WTC11 (cell line): ENCODE data around the gene F2RL3. TPM values are rescaled to one million over a fixed set of nuclear protein-coding genes. Genes with fewer than 3 reads are reported as not detected.

Experiments used
- ATAC-seq: fragments of 200-7000 bp; cut with Tn5 transposase; 2 replicates; pipeline ENCODE4 v1.10.0; 2021; ENCODE audit warnings: mild to moderate bottlenecking, moderate library complexity
- CTCF ChIA-PET: fragments of 300-600 bp; sonication (Branson Sonifier 250); formaldehyde crosslinking; loops from one replicate; lab custom pipeline; 2021; ENCODE audit warnings: antibody characterized with exemption; lab: Charles Lee
- POLR2A ChIA-PET: fragments of 350-600 bp; sonication (Branson Sonifier 250); formaldehyde crosslinking; loops from one replicate; lab custom pipeline; 2021; ENCODE audit warnings: antibody characterized with exemption; lab: Charles Lee
- DNase-seq: peaks from one replicate; pipeline ENCODE4 v3.0.0; 2021; ENCODE audit warnings: low spot score
- H3K27ac Mint-ChIP-seq: 2 replicates; pipeline ENCODE4 v1.8.0; 2021; ENCODE audit warnings: mixed read lengths
- H3K27me3 Mint-ChIP-seq: 2 replicates; pipeline ENCODE4 v1.8.0; 2021; ENCODE audit warnings: low read depth, mild to moderate bottlenecking, moderate library complexity, mixed read lengths
- H3K36me3 Mint-ChIP-seq: 2 replicates; pipeline ENCODE4 v1.8.0; 2021; ENCODE audit warnings: mixed read lengths
- H3K4me1 Mint-ChIP-seq: 2 replicates; pipeline ENCODE4 v1.8.0; 2022; ENCODE audit warnings: mixed read lengths
- H3K4me3 Mint-ChIP-seq: 2 replicates; pipeline ENCODE4 v1.8.0; 2021; ENCODE audit warnings: mild to moderate bottlenecking, moderate library complexity, mixed read lengths
- H3K9me3 Mint-ChIP-seq: 2 replicates; pipeline ENCODE4 v1.8.0; 2021; ENCODE audit warnings: mixed read lengths
- CDX4 ChIP-seq: fragments of 250-450 bp; sonication (Bioruptor Pico); IDR thresholded peaks from 2 replicates; pipeline ENCODE4 v1.9.0; 2021; ENCODE audit warnings: moderate library complexity, mild to moderate bottlenecking, inconsistent platforms, borderline replicate concordance
- ELF4 ChIP-seq: sonication (generic); formaldehyde crosslinking; IDR thresholded peaks from 2 replicates; pipeline ENCODE4 v1.8.1; 2022; ENCODE audit warnings: low read depth, mild to moderate bottlenecking, moderate library complexity, missing genetic modification reagents
- EMX1 ChIP-seq: fragments of 250-450 bp; sonication (Bioruptor Pico); IDR thresholded peaks from 2 replicates; pipeline ENCODE4 v1.8.0; 2021; ENCODE audit warnings: mild to moderate bottlenecking
- FOXK1 ChIP-seq: sonication (generic); formaldehyde crosslinking; IDR thresholded peaks from 2 replicates; pipeline ENCODE4 v1.8.0; 2022; ENCODE audit warnings: mild to moderate bottlenecking, moderate library complexity, missing genetic modification reagents
- GABPB1 ChIP-seq: sonication (generic); formaldehyde crosslinking; IDR thresholded peaks from 2 replicates; pipeline ENCODE4 v1.8.1; 2023; ENCODE audit warnings: mild to moderate bottlenecking, missing genetic modification reagents
- HMGA2 ChIP-seq: fragments of 250-450 bp; sonication (Bioruptor Pico); IDR thresholded peaks from 2 replicates; pipeline ENCODE4 v1.4.0; 2021; ENCODE audit warnings: mild to moderate bottlenecking, moderate library complexity
- NFE2L1 ChIP-seq: sonication (generic); formaldehyde crosslinking; IDR thresholded peaks from 2 replicates; pipeline ENCODE4 v1.8.1; 2023; ENCODE audit warnings: missing genetic modification reagents
- OVOL2 ChIP-seq: fragments of 250-450 bp; sonication (Bioruptor Pico); IDR thresholded peaks from 2 replicates; pipeline ENCODE4 v1.9.0; 2021; ENCODE audit warnings: mild to moderate bottlenecking, borderline replicate concordance
- ZMAT4 ChIP-seq: fragments of 250-450 bp; sonication (Bioruptor Pico); IDR thresholded peaks from 2 replicates; pipeline ENCODE4 v1.9.0; 2021; ENCODE audit warnings: mild to moderate bottlenecking
- ZNF281 ChIP-seq: sonication (generic); formaldehyde crosslinking; IDR thresholded peaks from 2 replicates; pipeline ENCODE4 v1.8.0; 2023; ENCODE audit warnings: mild to moderate bottlenecking, missing genetic modification reagents
- ZNF416 ChIP-seq: fragments of 250-450 bp; sonication (Bioruptor Pico); IDR thresholded peaks from 2 replicates; pipeline ENCODE4 v1.9.0; 2021; ENCODE audit warnings: mild to moderate bottlenecking, inconsistent platforms
- ZNF423 ChIP-seq: fragments of 250-450 bp; sonication (Bioruptor Pico); IDR thresholded peaks from 2 replicates; pipeline ENCODE4 v2.1.2; 2022; ENCODE audit warnings: mild to moderate bottlenecking, moderate library complexity
- ZNF512 ChIP-seq: sonication (generic); formaldehyde crosslinking; IDR thresholded peaks from 2 replicates; pipeline ENCODE4 v1.8.1; 2022; ENCODE audit warnings: missing genetic modification reagents, borderline replicate concordance
- total RNA-seq: library from RNA; stranded (reverse); gene quantifications from 3 replicates; pipeline ENCODE4 v1.2.3, GENCODE V29; 2021
- TF ChIP-seq, protein P1 (sequence below): sonication (generic); formaldehyde crosslinking; IDR thresholded peaks from 2 replicates; pipeline ENCODE4 v1.8.1; 2022; ENCODE audit warnings: mild to moderate bottlenecking, moderate library complexity, missing genetic modification reagents
- TF ChIP-seq, protein P2 (sequence below): fragments of 250-450 bp; sonication (Bioruptor Pico); IDR thresholded peaks from 2 replicates; pipeline ENCODE4 v1.9.0; 2021; ENCODE audit warnings: mild to moderate bottlenecking
- TF ChIP-seq, protein P3 (sequence below): fragments of 250-450 bp; sonication (Bioruptor Pico); IDR thresholded peaks from 2 replicates; pipeline ENCODE4 v2.1.2; 2022; ENCODE audit warnings: mild to moderate bottlenecking, moderate library complexity

F2RL3 gene
- total RNA-seq, 1 experiment from 2014 or later = 0.11 TPM

GRCh38 chr19:16878181-16878965, 10.4 kb upstream of the F2RL3 start:
- ATAC-seq = no peak
- TF ChIP-seq, protein P1, sequence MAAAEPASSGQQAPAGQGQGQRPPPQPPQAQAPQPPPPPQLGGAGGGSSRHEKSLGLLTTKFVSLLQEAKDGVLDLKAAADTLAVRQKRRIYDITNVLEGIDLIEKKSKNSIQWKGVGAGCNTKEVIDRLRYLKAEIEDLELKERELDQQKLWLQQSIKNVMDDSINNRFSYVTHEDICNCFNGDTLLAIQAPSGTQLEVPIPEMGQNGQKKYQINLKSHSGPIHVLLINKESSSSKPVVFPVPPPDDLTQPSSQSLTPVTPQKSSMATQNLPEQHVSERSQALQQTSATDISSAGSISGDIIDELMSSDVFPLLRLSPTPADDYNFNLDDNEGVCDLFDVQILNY (CRISPR knock-in tag) = no peak
- TF ChIP-seq, protein P2, sequence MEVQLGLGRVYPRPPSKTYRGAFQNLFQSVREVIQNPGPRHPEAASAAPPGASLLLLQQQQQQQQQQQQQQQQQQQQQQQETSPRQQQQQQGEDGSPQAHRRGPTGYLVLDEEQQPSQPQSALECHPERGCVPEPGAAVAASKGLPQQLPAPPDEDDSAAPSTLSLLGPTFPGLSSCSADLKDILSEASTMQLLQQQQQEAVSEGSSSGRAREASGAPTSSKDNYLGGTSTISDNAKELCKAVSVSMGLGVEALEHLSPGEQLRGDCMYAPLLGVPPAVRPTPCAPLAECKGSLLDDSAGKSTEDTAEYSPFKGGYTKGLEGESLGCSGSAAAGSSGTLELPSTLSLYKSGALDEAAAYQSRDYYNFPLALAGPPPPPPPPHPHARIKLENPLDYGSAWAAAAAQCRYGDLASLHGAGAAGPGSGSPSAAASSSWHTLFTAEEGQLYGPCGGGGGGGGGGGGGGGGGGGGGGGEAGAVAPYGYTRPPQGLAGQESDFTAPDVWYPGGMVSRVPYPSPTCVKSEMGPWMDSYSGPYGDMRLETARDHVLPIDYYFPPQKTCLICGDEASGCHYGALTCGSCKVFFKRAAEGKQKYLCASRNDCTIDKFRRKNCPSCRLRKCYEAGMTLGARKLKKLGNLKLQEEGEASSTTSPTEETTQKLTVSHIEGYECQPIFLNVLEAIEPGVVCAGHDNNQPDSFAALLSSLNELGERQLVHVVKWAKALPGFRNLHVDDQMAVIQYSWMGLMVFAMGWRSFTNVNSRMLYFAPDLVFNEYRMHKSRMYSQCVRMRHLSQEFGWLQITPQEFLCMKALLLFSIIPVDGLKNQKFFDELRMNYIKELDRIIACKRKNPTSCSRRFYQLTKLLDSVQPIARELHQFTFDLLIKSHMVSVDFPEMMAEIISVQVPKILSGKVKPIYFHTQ = no peak
- TF ChIP-seq ELF4 = no peak
- TF ChIP-seq, all 79 proteins: peak for 0
- DNase-seq = no peak
- Mint-ChIP-seq H3K9me3 (peaks cover 33% of the 10 kb centered on the region), H3K36me3 (peaks cover 69% of the 10 kb centered on the region), H3K27me3 (peaks cover 7% of the 10 kb centered on the region), H3K4me1 (no peaks in the 10 kb centered on the region), H3K4me3 (no peak overlapping the region), H3K27ac (no peak overlapping the region)
- ChIA-PET CTCF (no interaction called here), POLR2A (no interaction called here)

GRCh38 chr19:16880884-16881554, 7.8 kb upstream of the F2RL3 start:
- Mint-ChIP-seq H3K9me3 (peaks cover 25% of the 10 kb centered on the region), H3K27me3 (peaks cover 7% of the 10 kb centered on the region), H3K4me3 (no peak overlapping the region), H3K27ac (no peak overlapping the region), H3K36me3 (peaks cover 50% of the 10 kb centered on the region), H3K4me1 (no peaks in the 10 kb centered on the region)
- DNase-seq (no peak), ATAC-seq (no peak)
- TF ChIP-seq ZNF416 (CRISPR knock-in tag) = no peak
- TF ChIP-seq ZNF512 (CRISPR knock-in tag) = no peak
- no peak for TF ChIP-seq GABPB1
- no peak for TF ChIP-seq NFE2L1 (CRISPR knock-in tag)
- TF ChIP-seq ZNF281 = no peak
- TF ChIP-seq, protein P3, sequence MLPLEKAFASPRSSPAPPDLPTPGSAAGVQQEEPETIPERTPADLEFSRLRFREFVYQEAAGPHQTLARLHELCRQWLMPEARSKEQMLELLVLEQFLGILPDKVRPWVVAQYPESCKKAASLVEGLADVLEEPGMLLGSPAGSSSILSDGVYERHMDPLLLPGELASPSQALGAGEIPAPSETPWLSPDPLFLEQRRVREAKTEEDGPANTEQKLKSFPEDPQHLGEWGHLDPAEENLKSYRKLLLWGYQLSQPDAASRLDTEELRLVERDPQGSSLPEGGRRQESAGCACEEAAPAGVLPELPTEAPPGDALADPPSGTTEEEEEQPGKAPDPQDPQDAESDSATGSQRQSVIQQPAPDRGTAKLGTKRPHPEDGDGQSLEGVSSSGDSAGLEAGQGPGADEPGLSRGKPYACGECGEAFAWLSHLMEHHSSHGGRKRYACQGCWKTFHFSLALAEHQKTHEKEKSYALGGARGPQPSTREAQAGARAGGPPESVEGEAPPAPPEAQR (CRISPR knock-in tag) = no peak
- ChIA-PET CTCF (no interaction called here), POLR2A (no interaction called here)

GRCh38 chr19:16882146-16882545, 6.7 kb upstream of the F2RL3 start:
- H3K4me3 Mint-ChIP-seq = no peak overlapping the region
- TF ChIP-seq ZMAT4 (no peak), OVOL2 (CRISPR knock-in tag) (no peak), FOXK1 (no peak), CDX4 (CRISPR knock-in tag) (no peak), EMX1 (CRISPR knock-in tag) (no peak), HMGA2 (CRISPR knock-in tag) (no peak), ZNF423 (CRISPR knock-in tag) (no peak)
- TF ChIP-seq, protein P1 (CRISPR knock-in tag) = no peak

More at GRCh38 chr19:16882146-16882545, 6.7 kb upstream of the F2RL3 start:
- POLR2A ChIA-PET = no interaction called here
- no peak for DNase-seq
- Mint-ChIP-seq H3K27ac (no peak overlapping the region), H3K27me3 (peaks cover 7% of the 10 kb centered on the region), H3K36me3 (peaks cover 42% of the 10 kb centered on the region), H3K4me1 (no peaks in the 10 kb centered on the region), H3K9me3 (peaks cover 25% of the 10 kb centered on the region)
- CTCF ChIA-PET = no interaction called here
- ATAC-seq = no peak
